Breast epithelium (tissue), 3 donors: ENCODE measurements around the gene ANTXR1.

Experiments used
- CTCF ChIP-seq, 3 donors: fragments of 450-650 bp; IDR thresholded peaks; one replicate each; pipeline ENCODE4 v1.5.1; 2016 to 2017; ENCODE audit warnings: antibody characterized with exemption in 3 of 3, mild to moderate bottlenecking in 3 of 3, moderate library complexity in 3 of 3
- POLR2A ChIP-seq: fragments of 450-650 bp; IDR thresholded peaks from one replicate; pipeline ENCODE4 v1.6.1; 2016; ENCODE audit warnings: antibody characterized with exemption, mild to moderate bottlenecking, moderate library complexity
- POLR2AphosphoS5 ChIP-seq, 3 donors: sonication (generic); formaldehyde crosslinking; IDR thresholded peaks; one replicate each; pipeline ENCODE4 v1.6.1; 2017; ENCODE audit warnings: antibody characterized with exemption in 3 of 3

- TF ChIP-seq CTCF (IDR thresholded peaks at IDR 0.05) (no peak), POLR2A (no peak), POLR2AphosphoS5 (IDR thresholded peaks at IDR 0.05) (no peak)
Observed at GRCh38 chr2:69087211-69087911, 74.4 kb downstream of the ANTXR1 start.
